Breast epithelium (tissue), 4 donors: ENCODE results near the gene NFE2L2. TPM values are rescaled to one million over a fixed set of nuclear protein-coding genes. Genes with fewer than 3 reads are reported as not detected.
"Not testable (repeated sequence)": the region's sequence is repeated elsewhere in the genome, so short reads cannot be mapped to it uniquely, and the experiment has no call there.

Experiments used
- DNase-seq, 2 donors: peaks; one replicate each; pipeline ENCODE4 v3.0.0-alpha.2; 2019; ENCODE audit warnings: low spot score in 2 of 2
- H3K27ac ChIP-seq, 2 donors: fragments of 200-600 bp; sonication (generic) in 1 of 2; one replicate each; pipeline ENCODE4 v1.5.1; 2016 to 2019; ENCODE audit warnings: mild to moderate bottlenecking in 1 of 2
- H3K27me3 ChIP-seq, 2 donors: fragments of 200-600 bp; sonication (generic) in 1 of 2; one replicate each; pipeline versions ENCODE4 v1.5.1 to v1.6.0; 2017 to 2019; ENCODE audit warnings: control low read depth in 1 of 2, mild to moderate bottlenecking in 1 of 2
- H3K36me3 ChIP-seq: fragments of 200-600 bp; one replicate; pipeline ENCODE4 v1.5.1; 2019
- H3K4me1 ChIP-seq, 2 donors: fragments of 200-600 bp; sonication (generic); one replicate each; pipeline ENCODE4 v1.5.1; 2016 to 2019; ENCODE audit warnings: control low read depth in 1 of 2
- H3K4me3 ChIP-seq, 3 donors: fragments of 200-600 bp; sonication (generic); 1 replicate in 2 of 3; 2 replicates in 1 of 3; pipeline ENCODE4 v1.5.1; 2016 to 2019; ENCODE audit warnings: mild to moderate bottlenecking in 3 of 3, moderate library complexity in 2 of 3
- H3K9me3 ChIP-seq, 2 donors: fragments of 200-600 bp; sonication (generic) in 1 of 2; one replicate each; pipeline ENCODE4 v1.5.1; 2016 to 2019; ENCODE audit warnings: control low read depth in 1 of 2
- POLR2A ChIP-seq: fragments of 450-650 bp; IDR thresholded peaks from one replicate; pipeline ENCODE4 v1.6.1; 2016; ENCODE audit warnings: antibody characterized with exemption, mild to moderate bottlenecking, moderate library complexity
- POLR2AphosphoS5 ChIP-seq, 3 donors: sonication (generic); formaldehyde crosslinking; IDR thresholded peaks; one replicate each; pipeline ENCODE4 v1.6.1; 2017; ENCODE audit warnings: antibody characterized with exemption in 3 of 3
- intact Hi-C: fragments of 100-400 bp; cut with DNase I; formaldehyde crosslinking; loops from one replicate; pipeline ENCODE4 v1.15.1; 2023; ENCODE audit warnings: low total_unique reads
- total RNA-seq, 3 donors: library from RNA; depleted of rRNA; stranded (reverse); fragments of >200 nt; gene quantifications; one replicate each; pipeline ENCODE4 v1.1.0, GENCODE V29; 2016
- TF ChIP-seq, protein P1 (sequence below), 3 donors: fragments of 450-650 bp; IDR thresholded peaks; one replicate each; pipeline ENCODE4 v1.5.1; 2016 to 2017; ENCODE audit warnings: antibody characterized with exemption in 3 of 3, mild to moderate bottlenecking in 3 of 3, moderate library complexity in 3 of 3

The NFE2L2 gene
- total RNA-seq, 3 donors from 2014 or later = 63.8 to 133 (median 124) TPM

DNA sequence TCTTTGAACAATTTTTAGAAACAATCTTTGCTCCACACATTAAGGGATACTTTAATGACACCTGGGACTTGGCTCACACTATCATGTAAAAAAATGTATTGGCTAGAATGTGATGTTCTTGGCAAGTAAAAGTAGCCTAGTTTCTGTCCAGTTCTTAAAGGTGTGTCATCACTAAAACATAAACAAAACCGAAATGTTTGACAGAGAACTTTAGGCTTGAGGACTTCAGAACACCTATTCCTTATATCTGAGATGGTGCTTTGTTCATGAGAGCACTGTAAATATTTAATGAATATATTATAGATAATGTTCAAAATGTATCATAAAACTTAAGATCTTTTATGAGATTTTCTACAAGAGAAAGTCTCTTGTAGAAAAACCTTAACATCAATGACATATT lies 71.7 kb downstream of the NFE2L2 start:
- DNase-seq = no peak
- TF ChIP-seq, protein P1, sequence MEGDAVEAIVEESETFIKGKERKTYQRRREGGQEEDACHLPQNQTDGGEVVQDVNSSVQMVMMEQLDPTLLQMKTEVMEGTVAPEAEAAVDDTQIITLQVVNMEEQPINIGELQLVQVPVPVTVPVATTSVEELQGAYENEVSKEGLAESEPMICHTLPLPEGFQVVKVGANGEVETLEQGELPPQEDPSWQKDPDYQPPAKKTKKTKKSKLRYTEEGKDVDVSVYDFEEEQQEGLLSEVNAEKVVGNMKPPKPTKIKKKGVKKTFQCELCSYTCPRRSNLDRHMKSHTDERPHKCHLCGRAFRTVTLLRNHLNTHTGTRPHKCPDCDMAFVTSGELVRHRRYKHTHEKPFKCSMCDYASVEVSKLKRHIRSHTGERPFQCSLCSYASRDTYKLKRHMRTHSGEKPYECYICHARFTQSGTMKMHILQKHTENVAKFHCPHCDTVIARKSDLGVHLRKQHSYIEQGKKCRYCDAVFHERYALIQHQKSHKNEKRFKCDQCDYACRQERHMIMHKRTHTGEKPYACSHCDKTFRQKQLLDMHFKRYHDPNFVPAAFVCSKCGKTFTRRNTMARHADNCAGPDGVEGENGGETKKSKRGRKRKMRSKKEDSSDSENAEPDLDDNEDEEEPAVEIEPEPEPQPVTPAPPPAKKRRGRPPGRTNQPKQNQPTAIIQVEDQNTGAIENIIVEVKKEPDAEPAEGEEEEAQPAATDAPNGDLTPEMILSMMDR (IDR thresholded peaks at IDR 0.05) = no peak
- TF ChIP-seq POLR2AphosphoS5 (IDR thresholded peaks at IDR 0.05) (no peak), POLR2A (no peak)
- intact Hi-C loops = no loop called here

GRCh38 chr2:177190941-177191340 lies 73.6 kb downstream of the NFE2L2 start:
- intact Hi-C loops = no loop called here
- TF ChIP-seq, protein P1 (IDR thresholded peaks at IDR 0.05) = no peak
- TF ChIP-seq POLR2AphosphoS5 (IDR thresholded peaks at IDR 0.05) (no peak), POLR2A (no peak)
- no peaks in the 10 kb centered on the region for H3K9me3 ChIP-seq
- no peaks in the 10 kb centered on the region for H3K36me3 ChIP-seq
- no peak overlapping the region for H3K27ac ChIP-seq
- no peak for DNase-seq
- H3K27me3 ChIP-seq = no peaks in the 10 kb centered on the region
- no peaks in the 10 kb centered on the region for H3K4me1 ChIP-seq
- no peak overlapping the region for H3K4me3 ChIP-seq

More for the DNA sequence above, 71.7 kb downstream of the NFE2L2 start:
- no peaks in the 10 kb centered on the region for H3K27me3 ChIP-seq
- H3K4me1 ChIP-seq = no peaks in the 10 kb centered on the region
- no peaks in the 10 kb centered on the region for H3K36me3 ChIP-seq
- no peak overlapping the region for H3K4me3 ChIP-seq
- no peaks in the 10 kb centered on the region for H3K9me3 ChIP-seq
- no peak overlapping the region for H3K27ac ChIP-seq

GRCh38 chr2:177188482-177189469 lies 75.8 kb downstream of the NFE2L2 start:
- Histone ChIP-seq H3K27me3 (no peaks in the 10 kb centered on the region), H3K4me1 (no peaks in the 10 kb centered on the region), H3K4me3 (no peak overlapping the region), H3K9me3 (no peaks in the 10 kb centered on the region), H3K36me3 (no peaks in the 10 kb centered on the region), H3K27ac (no peak overlapping the region)
- intact Hi-C loops = no loop called here
- TF ChIP-seq POLR2AphosphoS5 (IDR thresholded peaks at IDR 0.05) (no peak), POLR2A (no peak)
- TF ChIP-seq, protein P1 (IDR thresholded peaks at IDR 0.05) = no peak
- DNase-seq = no peak

DNA sequence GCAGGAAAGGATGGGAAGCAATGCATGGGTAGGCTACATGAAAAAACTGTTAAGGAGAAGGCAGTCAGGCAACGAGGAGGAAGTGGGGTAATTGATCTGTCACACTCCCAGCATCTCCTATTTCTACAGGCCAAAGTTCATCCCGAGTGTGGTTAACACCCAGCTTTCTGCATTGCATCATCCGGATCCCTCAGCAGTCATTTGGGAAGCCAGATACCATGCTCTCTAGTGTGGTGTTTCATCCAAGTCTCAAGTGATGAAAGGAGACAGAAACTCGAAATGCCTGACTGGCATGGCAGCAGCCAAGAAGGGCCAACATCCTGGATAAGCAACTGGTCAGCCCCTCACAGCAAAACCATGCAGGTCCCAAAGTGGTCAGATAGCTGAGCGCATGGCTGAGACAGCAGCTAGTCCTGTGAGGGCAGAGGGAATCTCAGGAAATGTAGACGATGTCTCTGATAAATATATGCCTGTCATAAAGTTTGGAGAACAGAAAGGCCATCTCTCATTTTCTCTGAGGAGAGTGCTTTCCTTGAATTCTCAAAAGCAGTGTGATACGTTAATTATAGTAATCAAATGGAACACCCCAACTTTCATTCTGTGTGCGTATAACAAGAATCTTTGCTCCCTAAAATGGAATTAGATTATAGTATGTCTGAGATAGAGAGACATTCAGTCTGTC lies 76.8 kb downstream of the NFE2L2 start:
- Histone ChIP-seq H3K27ac (no peak overlapping the region), H3K36me3 (no peaks in the 10 kb centered on the region), H3K27me3 (no peaks in the 10 kb centered on the region), H3K4me3 (no peak overlapping the region), H3K4me1 (no peaks in the 10 kb centered on the region), H3K9me3 (no peaks in the 10 kb centered on the region)
- intact Hi-C loops = no loop called here
- no peak for DNase-seq
- TF ChIP-seq, protein P1 (IDR thresholded peaks at IDR 0.05) = no peak

DNA sequence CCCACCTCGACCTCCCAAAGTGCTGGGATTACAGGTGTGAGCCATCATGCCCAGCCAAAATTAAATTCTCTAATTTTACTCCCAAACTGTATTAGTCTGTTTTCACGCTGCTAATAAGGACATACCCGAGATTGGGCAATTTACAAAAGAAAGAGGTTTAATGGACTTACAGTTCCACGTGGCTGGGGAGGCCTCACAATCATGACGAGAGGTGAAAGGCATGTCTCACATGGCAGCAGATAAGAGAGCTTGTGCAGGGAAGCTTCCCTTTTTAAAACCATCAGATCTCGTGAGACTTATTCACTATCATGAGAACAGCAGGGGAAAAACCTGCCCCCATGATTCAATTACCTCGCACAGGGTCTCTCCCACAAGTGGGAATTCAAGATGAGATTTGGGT lies 78.5 kb downstream of the NFE2L2 start:
- H3K4me1 ChIP-seq, intact Hi-C loops, H3K36me3 ChIP-seq, H3K27ac ChIP-seq, DNase-seq, H3K4me3 ChIP-seq, H3K9me3 ChIP-seq, H3K27me3 ChIP-seq: not testable (repeated sequence)
